Activated naive CD8-positive, alpha-beta T cell treated with anti-CD3 and anti-CD28 coated beads, Interleukin-2, amount 10 ng/mL, durations not matched to agents 7 days and 5 days (primary cell): ENCODE measurements around the gene IL10. TPM values are rescaled to one million over a fixed set of nuclear protein-coding genes. Genes with fewer than 3 reads are reported as not detected.
"Not testable (repeated sequence)": the region's sequence is repeated elsewhere in the genome, so short reads cannot be mapped to it uniquely, and the experiment has no call there.

Source experiments
- ATAC-seq: fragments of 150-1000 bp; cut with Tn5 transposase; one replicate; pipeline ENCODE4 v1.10.0; 2021; ENCODE audit warnings: low read depth, moderate library complexity
- POLR2A ChIA-PET: fragments of 350-600 bp; sonication (Branson Sonifier 250); formaldehyde crosslinking; loops from one replicate; lab custom pipeline; 2021; ENCODE audit warnings: antibody characterized with exemption; lab: Charles Lee
- DNase-seq: peaks from one replicate; pipeline ENCODE4 v3.0.0; 2021
- H3K27ac Mint-ChIP-seq: one replicate; pipeline ENCODE4 v1.8.0; 2022; ENCODE audit warnings: mild to moderate bottlenecking, mixed read lengths
- H3K27me3 Mint-ChIP-seq: one replicate; pipeline ENCODE4 v1.8.0; 2022; ENCODE audit warnings: mild to moderate bottlenecking, moderate library complexity, mixed read lengths
- H3K36me3 Mint-ChIP-seq: one replicate; pipeline ENCODE4 v1.8.0; 2021; ENCODE audit warnings: mild to moderate bottlenecking, mixed read lengths
- H3K4me1 Mint-ChIP-seq: one replicate; pipeline ENCODE4 v1.8.0; 2021; ENCODE audit warnings: mixed read lengths
- H3K4me3 Mint-ChIP-seq: one replicate; pipeline ENCODE4 v1.8.0; 2022; ENCODE audit warnings: mild to moderate bottlenecking, moderate library complexity, mixed read lengths
- H3K9me3 Mint-ChIP-seq: one replicate; pipeline ENCODE4 v1.8.0; 2021; ENCODE audit warnings: mixed read lengths
- total RNA-seq, 2 experiments: library from RNA; stranded (reverse); gene quantifications; one replicate each; pipeline ENCODE4 v1.2.3, GENCODE V29; 2021

IL10 gene
- total RNA-seq, 2 experiments from 2014 or later = 0.17 TPM; not detected in 1

- DNase-seq (peak; percentile 69), ATAC-seq (peak; percentile 86)
- Mint-ChIP-seq H3K9me3 (no peaks in the 10 kb centered on the region), H3K27ac (peak overlapping the region; percentile 59), H3K4me1 (peaks cover 71% of the 10 kb centered on the region), H3K27me3 (peaks cover 34% of the 10 kb centered on the region), H3K36me3 (no peaks in the 10 kb centered on the region), H3K4me3 (peak overlapping the region; percentile 41)
- POLR2A ChIA-PET = interaction anchor here (0.5 to 3.7 kb wide), 11 partner anchors 11 to 211 kb away, joined by 3 to 16 read pairs (median 4); no protein-coding TSS in a partner anchor
These were observed 3.0 kb downstream of the IL10 start for GRCh38 chr1:206769304-206769731.

GRCh38 chr1:206768472-206769303 lies 3.6 kb downstream of the IL10 start:
- Mint-ChIP-seq H3K4me3 (peak overlapping the region; percentile 41), H3K27ac (no peak overlapping the region), H3K4me1 (peaks cover 67% of the 10 kb centered on the region), H3K36me3 (no peaks in the 10 kb centered on the region), H3K9me3 (peaks cover 3% of the 10 kb centered on the region), H3K27me3 (peaks cover 36% of the 10 kb centered on the region)
- DNase-seq = no peak
- no peak for ATAC-seq
- POLR2A ChIA-PET = interaction anchor here (0.8 to 3.7 kb wide), 8 partner anchors 11 to 37 kb away, joined by 3 to 16 read pairs (median 6); no protein-coding TSS in a partner anchor

- ATAC-seq (peak; percentile 69), DNase-seq (peak; percentile 77)
- Mint-ChIP-seq H3K4me1 (peaks cover 48% of the 10 kb centered on the region), H3K27ac (peak overlapping the region; percentile 21), H3K36me3 (no peaks in the 10 kb centered on the region), H3K9me3 (peaks cover 5% of the 10 kb centered on the region), H3K4me3 (peak overlapping the region; percentile 61), H3K27me3 (peaks cover 28% of the 10 kb centered on the region)
- POLR2A ChIA-PET = interaction anchor here (0.6 to 2.0 kb wide), 10 partner anchors 11 to 1602 kb away, joined by 3 to 5 read pairs (median 4); no protein-coding TSS in a partner anchor
These were observed 5.9 kb downstream of the IL10 start for GRCh38 chr1:206766251-206766856.

- Mint-ChIP-seq H3K4me3 (peak overlapping the region; percentile 61), H3K4me1 (peaks cover 45% of the 10 kb centered on the region), H3K27me3 (peaks cover 24% of the 10 kb centered on the region)
- POLR2A ChIA-PET = interaction anchor here (0.7 to 2.0 kb wide), 10 partner anchors 11 to 63 kb away, joined by 3 to 5 read pairs (median 4); no protein-coding TSS in a partner anchor
- ATAC-seq, DNase-seq, H3K36me3 Mint-ChIP-seq, H3K27ac Mint-ChIP-seq, H3K9me3 Mint-ChIP-seq: not testable (repeated sequence)
These were observed 6.5 kb downstream of the IL10 start for GRCh38 chr1:206765771-206766170.

GRCh38 chr1:206762741-206763364 lies 9.4 kb downstream of the IL10 start:
- not testable (repeated sequence) for DNase-seq, H3K4me3 Mint-ChIP-seq, H3K36me3 Mint-ChIP-seq, H3K27ac Mint-ChIP-seq, H3K9me3 Mint-ChIP-seq, ATAC-seq
- H3K27me3 Mint-ChIP-seq = peaks cover 21% of the 10 kb centered on the region
- POLR2A ChIA-PET = interaction anchor here (0.7 kb wide), 1 partner anchor 28 kb away, joined by 4 read pairs; no protein-coding TSS in a partner anchor
- H3K4me1 Mint-ChIP-seq = peaks cover 20% of the 10 kb centered on the region

- H3K4me1 Mint-ChIP-seq = peaks cover 15% of the 10 kb centered on the region
- no peak overlapping the region for H3K4me3 Mint-ChIP-seq
- DNase-seq = no peak
- peaks cover 2% of the 10 kb centered on the region for H3K36me3 Mint-ChIP-seq
- H3K27ac Mint-ChIP-seq = no peak overlapping the region
- H3K9me3 Mint-ChIP-seq = peaks cover 5% of the 10 kb centered on the region
- POLR2A ChIA-PET = interaction anchor here (0.9 kb wide), 1 partner anchor 25 kb away, joined by 5 read pairs; no protein-coding TSS in a partner anchor
- peaks cover 21% of the 10 kb centered on the region for H3K27me3 Mint-ChIP-seq
- ATAC-seq = no peak
These were observed 11.0 kb downstream of the IL10 start for GRCh38 chr1:206761159-206761768.

GRCh38 chr1:206760590-206760989 lies 11.7 kb downstream of the IL10 start:
- H3K9me3 Mint-ChIP-seq = peaks cover 5% of the 10 kb centered on the region
- ATAC-seq (no peak), DNase-seq (no peak)
- H3K27ac Mint-ChIP-seq = no peak overlapping the region
- peaks cover 4% of the 10 kb centered on the region for H3K36me3 Mint-ChIP-seq
- H3K4me3 Mint-ChIP-seq = no peak overlapping the region
- H3K4me1 Mint-ChIP-seq = peaks cover 11% of the 10 kb centered on the region
- peaks cover 21% of the 10 kb centered on the region for H3K27me3 Mint-ChIP-seq
- POLR2A ChIA-PET = no interaction called here

GRCh38 chr1:206757524-206758266 lies 14.6 kb downstream of the IL10 start:
- ATAC-seq (peak; percentile 87), DNase-seq (no peak)
- Mint-ChIP-seq H3K4me1 (peaks cover 19% of the 10 kb centered on the region), H3K36me3 (peaks cover 14% of the 10 kb centered on the region), H3K4me3 (no peak overlapping the region), H3K9me3 (peaks cover 7% of the 10 kb centered on the region), H3K27ac (no peak overlapping the region), H3K27me3 (peaks cover 6% of the 10 kb centered on the region)
- POLR2A ChIA-PET = interaction anchor here (1.9 kb wide), 1 partner anchor 11 kb away, joined by 10 read pairs; no protein-coding TSS in a partner anchor

- POLR2A ChIA-PET = no interaction called here
- peaks cover 20% of the 10 kb centered on the region for H3K27me3 Mint-ChIP-seq
- peaks cover 16% of the 10 kb centered on the region for H3K4me1 Mint-ChIP-seq
- no peak overlapping the region for H3K4me3 Mint-ChIP-seq
- no peak for ATAC-seq
- H3K9me3 Mint-ChIP-seq = peaks cover 7% of the 10 kb centered on the region
- peaks cover 14% of the 10 kb centered on the region for H3K36me3 Mint-ChIP-seq
- DNase-seq = no peak
- H3K27ac Mint-ChIP-seq = no peak overlapping the region
These were observed 18.3 kb downstream of the IL10 start for GRCh38 chr1:206754011-206754410.

GRCh38 chr1:206753141-206753540 lies 19.2 kb downstream of the IL10 start:
- Mint-ChIP-seq H3K9me3 (peaks cover 7% of the 10 kb centered on the region), H3K27ac (no peak overlapping the region), H3K4me3 (no peak overlapping the region), H3K4me1 (peaks cover 19% of the 10 kb centered on the region), H3K36me3 (peaks cover 16% of the 10 kb centered on the region), H3K27me3 (peaks cover 21% of the 10 kb centered on the region)
- POLR2A ChIA-PET = no interaction called here
- no peak for ATAC-seq
- DNase-seq = no peak

GRCh38 chr1:206752481-206752880 lies 19.8 kb downstream of the IL10 start:
- POLR2A ChIA-PET = no interaction called here
- H3K9me3 Mint-ChIP-seq = peaks cover 7% of the 10 kb centered on the region
- DNase-seq (no peak), ATAC-seq (no peak)
- H3K4me3 Mint-ChIP-seq = no peak overlapping the region
- H3K27me3 Mint-ChIP-seq = peaks cover 21% of the 10 kb centered on the region
- H3K4me1 Mint-ChIP-seq = peaks cover 19% of the 10 kb centered on the region
- no peak overlapping the region for H3K27ac Mint-ChIP-seq
- peaks cover 16% of the 10 kb centered on the region for H3K36me3 Mint-ChIP-seq

GRCh38 chr1:206751891-206752290 lies 20.4 kb downstream of the IL10 start:
- H3K4me1 Mint-ChIP-seq = peaks cover 21% of the 10 kb centered on the region
- H3K9me3 Mint-ChIP-seq = peaks cover 7% of the 10 kb centered on the region
- no peak overlapping the region for H3K4me3 Mint-ChIP-seq
- DNase-seq = no peak
- H3K27ac Mint-ChIP-seq = no peak overlapping the region
- peaks cover 21% of the 10 kb centered on the region for H3K27me3 Mint-ChIP-seq
- peaks cover 16% of the 10 kb centered on the region for H3K36me3 Mint-ChIP-seq
- POLR2A ChIA-PET = no interaction called here
- ATAC-seq = no peak
